Fibroblast of the aortic adventitia (primary cell): ENCODE results near the gene RHCE. TPM values are rescaled to one million over a fixed set of nuclear protein-coding genes. Genes with fewer than 3 reads are reported as not detected.
A peak's percentile ranks its signal among the peaks of the same experiment; 100 is the strongest.
"Not testable (repeated sequence)": the region's sequence is repeated elsewhere in the genome, so short reads cannot be mapped to it uniquely, and the experiment has no call there.

Source experiments
- DNase-seq: peaks from one replicate; pipeline ENCODE4 v3.0.0-alpha.2; 2010; ENCODE audit warnings: low read depth
- H3K4me3 ChIP-seq: 2 replicates; pipeline ENCODE4 v1.5.1; 2011; ENCODE audit warnings: low read depth, mild to moderate bottlenecking, control low read depth, low read length, moderate library complexity
- total RNA-seq: library from RNA; depleted of rRNA; stranded (reverse); fragments of >200 nt; gene quantifications from 2 replicates; pipeline ENCODE4 v1.2.3, GENCODE V29; 2012; ENCODE audit warnings: low replicate concordance
- TF ChIP-seq, protein P1 (sequence below): IDR thresholded peaks from 2 replicates; pipeline ENCODE4 v1.5.1; 2011; ENCODE audit warnings: mild to moderate bottlenecking, low read length, control low read depth, inconsistent platforms; ENCODE audit not compliant: insufficient read depth

The RHCE gene
- total RNA-seq, 1 donor: 0.27 TPM

DNA sequence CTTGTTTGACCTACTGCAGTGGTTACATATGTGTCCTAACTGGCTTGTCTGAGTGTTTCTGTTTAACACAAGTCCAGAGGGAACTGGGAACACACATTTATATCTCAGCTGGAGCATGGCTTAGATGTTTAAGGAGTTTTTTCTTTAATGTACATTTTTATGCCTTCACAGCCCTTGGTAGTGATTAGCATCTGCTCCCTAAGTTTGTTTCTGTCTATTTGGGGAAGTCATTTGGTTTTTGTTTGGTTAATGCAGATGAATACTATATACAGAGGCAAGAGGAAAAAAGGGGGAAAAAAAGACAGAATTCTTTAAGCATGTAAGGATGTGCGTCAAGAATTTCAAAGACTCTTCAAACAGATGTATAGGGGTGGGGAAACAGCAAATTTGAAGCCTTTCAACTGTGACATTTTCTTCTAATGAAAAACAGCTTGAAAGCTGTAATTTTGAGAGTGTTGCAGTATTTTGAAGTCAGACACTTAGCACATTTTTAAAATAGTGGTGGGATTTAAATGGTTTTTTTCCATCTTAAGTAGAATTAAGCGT lies 25.4 kb upstream of the RHCE start:
- DNase-seq: no peak
- TF ChIP-seq, protein P1, sequence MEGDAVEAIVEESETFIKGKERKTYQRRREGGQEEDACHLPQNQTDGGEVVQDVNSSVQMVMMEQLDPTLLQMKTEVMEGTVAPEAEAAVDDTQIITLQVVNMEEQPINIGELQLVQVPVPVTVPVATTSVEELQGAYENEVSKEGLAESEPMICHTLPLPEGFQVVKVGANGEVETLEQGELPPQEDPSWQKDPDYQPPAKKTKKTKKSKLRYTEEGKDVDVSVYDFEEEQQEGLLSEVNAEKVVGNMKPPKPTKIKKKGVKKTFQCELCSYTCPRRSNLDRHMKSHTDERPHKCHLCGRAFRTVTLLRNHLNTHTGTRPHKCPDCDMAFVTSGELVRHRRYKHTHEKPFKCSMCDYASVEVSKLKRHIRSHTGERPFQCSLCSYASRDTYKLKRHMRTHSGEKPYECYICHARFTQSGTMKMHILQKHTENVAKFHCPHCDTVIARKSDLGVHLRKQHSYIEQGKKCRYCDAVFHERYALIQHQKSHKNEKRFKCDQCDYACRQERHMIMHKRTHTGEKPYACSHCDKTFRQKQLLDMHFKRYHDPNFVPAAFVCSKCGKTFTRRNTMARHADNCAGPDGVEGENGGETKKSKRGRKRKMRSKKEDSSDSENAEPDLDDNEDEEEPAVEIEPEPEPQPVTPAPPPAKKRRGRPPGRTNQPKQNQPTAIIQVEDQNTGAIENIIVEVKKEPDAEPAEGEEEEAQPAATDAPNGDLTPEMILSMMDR: no peak
- no peak overlapping the region for H3K4me3 ChIP-seq

DNA sequence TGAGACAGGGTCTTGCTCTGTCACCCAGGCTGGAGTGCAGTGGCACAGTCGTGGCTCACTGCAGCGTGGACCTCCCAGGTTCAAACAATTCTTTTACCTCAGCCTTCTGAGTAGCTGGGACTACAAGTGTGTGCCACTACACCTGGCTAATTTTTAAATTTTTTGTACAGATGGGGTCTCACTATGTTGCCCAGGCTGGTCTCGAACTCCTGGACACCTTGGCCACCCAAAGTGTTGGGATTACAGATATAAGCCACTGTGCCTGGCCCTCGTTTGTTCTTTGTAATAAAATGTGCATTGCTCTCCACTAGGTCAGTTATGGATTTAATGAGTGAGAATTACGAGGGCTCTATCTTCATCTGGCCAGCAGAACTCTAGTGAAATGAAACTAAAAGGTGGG lies 24.0 kb upstream of the RHCE start:
- not testable (repeated sequence) for DNase-seq, H3K4me3 ChIP-seq

- TF ChIP-seq, protein P1: no peak
- no peak for DNase-seq
- no peak overlapping the region for H3K4me3 ChIP-seq
These were observed 22.5 kb upstream of the RHCE start for GRCh38 chr1:25443030-25443699.

- peak; percentile 56 for DNase-seq
- H3K4me3 ChIP-seq: no peak overlapping the region
- TF ChIP-seq, protein P1: peak; percentile 1
These were observed 21.6 kb upstream of the RHCE start for GRCh38 chr1:25442178-25442577.

GRCh38 chr1:25439287-25439686 lies 18.7 kb upstream of the RHCE start:
- no peak overlapping the region for H3K4me3 ChIP-seq
- TF ChIP-seq, protein P1: no peak
- DNase-seq: no peak

DNA sequence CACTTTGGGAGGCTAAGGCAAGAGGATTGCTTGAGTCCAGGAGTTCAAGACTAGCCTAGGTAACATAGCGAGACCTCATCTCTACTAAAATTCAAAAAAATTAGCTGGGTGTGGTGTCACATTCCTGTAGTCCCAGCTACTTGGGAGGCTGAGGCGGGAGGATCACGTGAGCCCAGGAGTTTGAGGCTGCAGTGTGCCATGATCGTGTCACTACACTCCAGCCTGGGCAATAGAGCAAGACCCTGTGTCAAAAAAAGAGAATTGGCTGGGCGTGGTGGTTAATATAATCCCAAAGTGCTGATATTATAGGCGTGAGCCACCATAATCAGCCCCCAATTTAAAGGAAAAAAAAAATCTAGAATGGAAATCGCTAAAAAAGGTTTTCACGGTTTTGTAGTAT lies 17.0 kb upstream of the RHCE start:
- H3K4me3 ChIP-seq: no peak overlapping the region
- TF ChIP-seq, protein P1: no peak
- DNase-seq: no peak

DNA sequence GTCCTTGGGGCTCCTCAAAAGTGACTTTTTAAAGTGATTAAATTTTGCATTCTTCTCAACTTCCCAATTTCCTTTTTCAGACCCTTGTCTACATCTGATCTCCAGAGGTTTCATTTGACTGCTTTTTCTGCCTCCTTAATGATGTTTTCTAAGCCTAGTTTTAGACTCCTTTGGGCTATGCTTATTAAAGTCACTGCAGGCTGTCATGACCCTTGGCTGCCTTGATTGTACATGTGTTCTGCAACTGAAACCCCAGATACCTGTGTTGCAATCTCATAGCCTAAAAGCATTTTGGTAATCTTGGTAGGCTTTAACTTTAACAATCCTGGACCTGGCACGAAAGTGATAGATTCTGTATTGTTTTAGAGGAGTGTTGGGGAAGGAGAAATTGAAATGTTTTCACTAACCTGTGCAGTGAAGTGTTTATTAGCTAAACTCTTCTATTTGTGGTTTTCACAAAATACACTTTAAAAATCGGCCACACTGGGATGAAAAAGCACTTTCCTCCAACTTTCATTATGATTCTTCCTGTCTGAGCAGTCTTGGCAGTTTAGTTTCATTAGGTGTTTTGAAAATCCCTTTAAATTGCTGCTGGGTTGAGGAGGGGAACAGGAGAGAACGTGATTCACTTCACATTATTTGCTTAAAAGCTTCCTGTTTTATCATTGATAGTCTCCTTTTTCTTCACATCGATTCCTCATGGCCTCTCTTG lies 14.9 kb upstream of the RHCE start:
- peak overlapping the region; percentile 26 for H3K4me3 ChIP-seq
- TF ChIP-seq, protein P1: no peak
- peak; percentile 55 for DNase-seq
